Stomach (tissue), 9 donors: Measurements from ENCODE around the gene AKAP9. TPM values are rescaled to one million over a fixed set of nuclear protein-coding genes. Genes with fewer than 3 reads are reported as not detected.

Source experiments
- DNase-seq, 2 donors: peaks; one replicate each; pipeline versions ENCODE4 v3.0.0 to v3.0.0-alpha.2; 2013 to 2019
- H3K27ac ChIP-seq, 5 donors: fragments of 200-600 bp in 4 of 5; sonication (generic) in 4 of 5; one replicate each; pipeline ENCODE4 v1.5.1; 2013 to 2019; ENCODE audit warnings: mild to moderate bottlenecking in 1 of 5, moderate library complexity in 1 of 5
- H3K27me3 ChIP-seq, 3 donors: fragments of 200-600 bp; sonication (generic); one replicate each; pipeline ENCODE4 v1.5.1; 2017 to 2019; ENCODE audit warnings: mixed run types in 1 of 3
- H3K36me3 ChIP-seq, 4 donors: fragments of 200-600 bp; sonication (generic); 1 replicate in 3 of 4; 2 replicates in 1 of 4; pipeline ENCODE4 v1.5.1; 2016 to 2019
- H3K4me1 ChIP-seq, 4 donors: fragments of 200-600 bp; sonication (generic); one replicate each; pipeline ENCODE4 v1.5.1; 2016 to 2019
- H3K4me3 ChIP-seq, 4 donors: fragments of 200-600 bp; sonication (generic) in 3 of 4; one replicate each; pipeline ENCODE4 v1.5.1; 2016 to 2019; ENCODE audit warnings: mild to moderate bottlenecking in 1 of 4
- H3K9me3 ChIP-seq, 4 donors: fragments of 200-600 bp; sonication (generic); one replicate each; pipeline ENCODE4 v1.5.1; 2016 to 2019
- CTCF ChIP-seq, 7 experiments: fragments of 450-650 bp in 4 of 7; fragments of 200-600 bp in 3 of 7; sonication (generic) in 3 of 7; IDR thresholded peaks; one replicate each; pipeline ENCODE4 v1.5.1; 2016 to 2019; ENCODE audit warnings: antibody characterized with exemption in 7 of 7, control low read depth in 2 of 7, mild to moderate bottlenecking in 1 of 7
- EP300 ChIP-seq: sonication (generic); formaldehyde crosslinking; IDR thresholded peaks from one replicate; pipeline ENCODE4 v1.6.1; 2017; ENCODE audit warnings: antibody characterized with exemption
- POLR2A ChIP-seq, 4 donors: fragments of 450-650 bp; IDR thresholded peaks; one replicate each; pipeline ENCODE4 v1.6.1; 2016; ENCODE audit warnings: antibody characterized with exemption in 4 of 4, control low read depth in 2 of 4, mild to moderate bottlenecking in 1 of 4, moderate library complexity in 1 of 4
- POLR2AphosphoS5 ChIP-seq, 3 donors: sonication (generic); formaldehyde crosslinking; IDR thresholded peaks; one replicate each; pipeline ENCODE4 v1.6.1; 2016; ENCODE audit warnings: antibody characterized with exemption in 3 of 3
- WGBS, 5 donors: extraction: QIAGEN DNeasy Blood & Tissue Kit in 3 of 5; methylation state at CpG; one replicate each; pipeline versions ENCODE4 v1.1.5 to v1.1.7; 2013 to 2018; 5-methylcytosine and 5-hydroxymethylcytosine counted together
- intact Hi-C: fragments of 100-400 bp; cut with DNase I; formaldehyde crosslinking; loops from one replicate; pipeline ENCODE4 v1.15.1; 2023; ENCODE audit warnings: low total_unique reads
- polyA plus RNA-seq, 3 donors: library from polyadenylated mRNA; stranded (reverse); fragments of 200-250 nt; gene quantifications; one replicate each; pipeline ENCODE4 v1.2.3, GENCODE V29; 2013
- total RNA-seq, 5 donors: library from RNA; depleted of rRNA; stranded (reverse); fragments of >200 nt; gene quantifications; one replicate each; pipeline versions ENCODE4 v1.1.0 to v1.2.3, GENCODE V29; 2014 to 2016
- donor health status: healthy with polysubstance abuse.
- donor health status: Bipolar disorder and iron deficiency.
- donor health status: healthy.

AKAP9 gene
- total and polyA plus RNA-seq, 8 donors: 5.7 to 149 (median 113) TPM

- Histone ChIP-seq H3K4me1 (peaks cover 0 to 4% (median 0%) of the 10 kb centered on the region in 4 donors), H3K27me3 (no peaks in the 10 kb centered on the region), H3K36me3 (peaks cover 11 to 78% (median 60%) of the 10 kb centered on the region in 4 donors), H3K9me3 (no peaks in the 10 kb centered on the region), H3K27ac (no peak overlapping the region), H3K4me3 (no peak overlapping the region)
- TF ChIP-seq CTCF (IDR thresholded peaks at IDR 0.05): no peak
- no peak for TF ChIP-seq POLR2AphosphoS5 (IDR thresholded peaks at IDR 0.05)
- TF ChIP-seq POLR2A (IDR thresholded peaks at IDR 0.05): no peak
- TF ChIP-seq EP300: no peak
- 48 to 68% (median 53%) methylated on average over 2 of the region's 2 CpGs for WGBS, 5 donors
- intact Hi-C loops: no loop called here
- no peak for DNase-seq
Observed at GRCh38 chr7:92064438-92065029, 123.9 kb downstream of the AKAP9 start.

- intact Hi-C loops: no loop called here
- TF ChIP-seq POLR2AphosphoS5 (IDR thresholded peaks at IDR 0.05) (no peak), POLR2A (IDR thresholded peaks at IDR 0.05) (no peak), CTCF (IDR thresholded peaks at IDR 0.05) (no peak), EP300 (no peak)
- no peaks in the 10 kb centered on the region for H3K27me3 ChIP-seq
- WGBS, 5 donors: 77 to 84% (median 79%) methylated on average over 5 of the region's 5 CpGs
- H3K9me3 ChIP-seq: no peaks in the 10 kb centered on the region
- peak in 1 of 2 donors; percentile 10 for DNase-seq
- H3K27ac ChIP-seq: no peak overlapping the region
- H3K4me3 ChIP-seq: no peak overlapping the region
- peaks cover 15 to 85% (median 78%) of the 10 kb centered on the region in 4 donors for H3K36me3 ChIP-seq
- peaks cover 0 to 4% (median 0%) of the 10 kb centered on the region in 4 donors for H3K4me1 ChIP-seq
Observed at GRCh38 chr7:92071032-92071431, 130.4 kb downstream of the AKAP9 start.

GRCh38 chr7:92072121-92072520 is 131.5 kb downstream of the AKAP9 start:
- 53 to 73% (median 71%) methylated on average over 1 of the region's 1 CpG for whole genome bisulfite sequencing, 5 donors
- peaks cover 0 to 6% (median 2%) of the 10 kb centered on the region in 4 donors for H3K4me1 ChIP-seq
- peaks cover 11 to 77% (median 70%) of the 10 kb centered on the region in 4 donors for H3K36me3 ChIP-seq
- no peak overlapping the region for H3K4me3 ChIP-seq
- H3K9me3 ChIP-seq: no peaks in the 10 kb centered on the region
- no peak overlapping the region for H3K27ac ChIP-seq
- no peak for DNase-seq
- intact Hi-C loops: no loop called here
- no peaks in the 10 kb centered on the region for H3K27me3 ChIP-seq
- no peak for TF ChIP-seq EP300
- no peak for TF ChIP-seq CTCF (IDR thresholded peaks at IDR 0.05)
- TF ChIP-seq POLR2AphosphoS5 (IDR thresholded peaks at IDR 0.05): no peak
- TF ChIP-seq POLR2A (IDR thresholded peaks at IDR 0.05): no peak

DNA sequence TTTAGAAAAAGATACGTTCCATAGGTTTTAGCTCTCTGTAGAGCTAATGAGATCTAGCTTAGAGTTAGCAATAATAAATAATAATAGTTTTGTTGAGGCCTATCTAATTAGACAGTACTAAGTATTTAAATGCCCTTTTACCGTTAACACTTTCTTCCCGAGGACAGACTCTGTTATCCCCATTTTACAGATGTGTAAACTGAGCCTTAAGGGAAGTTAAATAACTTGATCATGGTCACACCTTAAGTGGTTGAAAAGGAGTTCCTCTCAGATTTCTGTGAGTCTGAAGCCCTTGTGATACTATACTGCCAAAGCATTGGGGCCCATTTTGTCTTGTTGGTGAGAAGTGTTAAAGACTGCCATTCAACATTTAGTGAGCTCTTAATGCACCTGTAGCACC is 132.0 kb downstream of the AKAP9 start:
- Histone ChIP-seq H3K4me1 (peaks cover 0 to 6% (median 2%) of the 10 kb centered on the region in 4 donors), H3K36me3 (peaks cover 5 to 77% (median 70%) of the 10 kb centered on the region in 4 donors), H3K4me3 (no peak overlapping the region), H3K27ac (no peak overlapping the region), H3K27me3 (no peaks in the 10 kb centered on the region), H3K9me3 (no peaks in the 10 kb centered on the region)
- TF ChIP-seq POLR2AphosphoS5 (IDR thresholded peaks at IDR 0.05) (no peak), EP300 (no peak), POLR2A (IDR thresholded peaks at IDR 0.05) (no peak)
- no peak for DNase-seq
- intact Hi-C loops: no loop called here
- 93 to 98% (median 96%) methylated on average over 3 of the region's 3 CpGs for WGBS, 5 donors
